Central memory CD4-positive, alpha-beta T cell (primary cell): ENCODE results near the gene GRB2.
A peak's percentile ranks its signal among the peaks of the same experiment; 100 is the strongest.

Source experiments
- DNase-seq: peaks from one replicate; pipeline ENCODE4 v3.0.0; 2022

The GRB2 gene

DNA sequence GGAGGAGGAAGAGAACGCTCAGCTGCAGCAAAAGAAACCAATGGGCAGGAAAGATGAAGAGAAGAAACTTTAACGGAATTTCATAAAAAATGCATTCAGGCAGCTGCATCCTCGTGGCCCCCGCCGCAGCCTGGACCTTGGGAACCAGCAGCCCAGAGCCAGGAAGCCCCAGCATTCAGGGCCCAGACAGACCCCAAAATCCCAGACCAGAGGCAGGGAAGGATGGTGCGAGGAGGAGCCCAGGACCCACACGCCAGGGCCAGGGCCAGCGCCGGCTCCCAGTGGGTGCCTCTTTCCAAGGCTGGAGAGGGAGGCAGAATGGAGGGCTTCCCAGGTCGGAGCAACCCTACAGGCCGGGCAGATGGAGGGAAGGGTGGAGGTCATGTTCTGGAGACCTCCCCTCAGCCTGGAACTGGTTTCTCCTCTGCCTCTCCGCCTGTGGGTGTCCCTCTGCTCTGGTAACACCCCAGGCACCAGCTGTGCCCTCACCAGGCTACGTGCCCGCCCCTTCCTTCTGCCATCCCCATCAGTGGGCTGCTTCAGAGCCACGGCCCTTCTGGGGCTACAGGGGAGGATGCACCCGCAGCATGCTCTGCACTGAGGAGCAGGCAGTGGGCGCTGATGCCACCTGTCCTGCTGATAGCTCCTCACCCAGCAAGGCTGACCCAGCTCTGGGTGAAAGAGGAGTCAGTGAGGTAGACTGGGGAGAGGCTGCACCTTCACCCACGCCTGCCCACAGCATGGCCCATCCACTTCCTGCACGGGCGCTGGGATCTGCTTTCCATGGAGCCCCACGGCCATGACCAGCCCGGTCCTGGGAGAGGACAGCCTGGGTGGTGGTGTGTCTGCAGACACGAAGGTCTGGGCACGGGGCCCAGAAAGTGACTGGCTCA, 133.3 kb downstream of the GRB2 start:
- DNase-seq: no peak

DNA sequence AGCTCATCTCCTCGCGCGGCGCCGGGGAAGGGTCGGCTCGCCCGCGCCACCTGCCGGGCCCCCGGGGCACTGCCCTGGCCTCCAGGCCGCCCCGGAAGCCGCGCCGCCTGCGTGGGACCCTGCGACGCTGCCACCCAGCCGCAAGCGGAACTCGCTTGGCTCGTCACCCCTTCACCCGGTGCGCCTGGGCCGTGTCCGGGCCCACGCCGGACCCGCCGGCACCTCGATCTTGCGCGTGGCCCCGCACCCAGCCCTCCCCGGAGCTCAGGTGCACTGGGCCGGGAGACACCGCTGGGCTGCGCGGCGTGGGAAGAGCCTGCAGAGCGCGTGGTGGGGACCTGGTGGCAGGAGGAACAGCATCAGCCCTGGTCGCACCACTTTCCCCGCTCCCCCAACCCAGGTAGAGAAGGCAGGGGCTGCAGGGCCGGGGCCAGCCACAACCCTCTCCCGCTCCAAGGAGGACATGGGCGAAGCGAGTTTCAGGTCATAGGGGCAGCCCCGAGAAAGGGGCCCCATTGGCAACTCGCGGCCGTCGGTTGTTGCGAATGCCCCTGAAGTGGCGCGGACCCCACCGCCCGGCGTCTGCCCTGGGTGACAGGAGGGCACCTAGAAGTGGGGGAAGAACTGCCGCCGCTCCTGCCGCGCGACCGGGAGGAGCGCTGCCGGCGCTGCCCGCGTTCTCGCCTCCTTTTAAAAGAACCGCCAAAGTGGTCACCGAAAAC, 134.1 kb downstream of the GRB2 start:
- peak; percentile 90 for DNase-seq

DNA sequence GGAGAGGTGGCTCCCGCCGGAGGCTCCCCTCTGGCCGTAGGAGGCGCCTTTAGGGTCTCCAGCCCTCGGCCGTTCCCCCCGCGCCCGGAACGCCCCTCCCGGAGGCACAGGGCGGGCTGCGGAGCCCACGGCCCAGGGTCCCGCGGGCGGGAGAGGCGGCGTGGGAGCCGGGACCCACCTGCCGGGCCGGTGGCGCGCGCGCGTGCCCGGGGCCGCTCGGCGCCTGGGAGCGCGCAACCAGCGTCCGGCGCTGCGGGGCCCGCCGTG, 134.6 kb downstream of the GRB2 start, which contains the start of gene MIF4GD:
MIF4GD (minus strand) TSS at position 266 of the 267 bp plus-strand sequence. CDS start 1,036 bp downstream, outside the sequence.
- no peak for DNase-seq

DNA sequence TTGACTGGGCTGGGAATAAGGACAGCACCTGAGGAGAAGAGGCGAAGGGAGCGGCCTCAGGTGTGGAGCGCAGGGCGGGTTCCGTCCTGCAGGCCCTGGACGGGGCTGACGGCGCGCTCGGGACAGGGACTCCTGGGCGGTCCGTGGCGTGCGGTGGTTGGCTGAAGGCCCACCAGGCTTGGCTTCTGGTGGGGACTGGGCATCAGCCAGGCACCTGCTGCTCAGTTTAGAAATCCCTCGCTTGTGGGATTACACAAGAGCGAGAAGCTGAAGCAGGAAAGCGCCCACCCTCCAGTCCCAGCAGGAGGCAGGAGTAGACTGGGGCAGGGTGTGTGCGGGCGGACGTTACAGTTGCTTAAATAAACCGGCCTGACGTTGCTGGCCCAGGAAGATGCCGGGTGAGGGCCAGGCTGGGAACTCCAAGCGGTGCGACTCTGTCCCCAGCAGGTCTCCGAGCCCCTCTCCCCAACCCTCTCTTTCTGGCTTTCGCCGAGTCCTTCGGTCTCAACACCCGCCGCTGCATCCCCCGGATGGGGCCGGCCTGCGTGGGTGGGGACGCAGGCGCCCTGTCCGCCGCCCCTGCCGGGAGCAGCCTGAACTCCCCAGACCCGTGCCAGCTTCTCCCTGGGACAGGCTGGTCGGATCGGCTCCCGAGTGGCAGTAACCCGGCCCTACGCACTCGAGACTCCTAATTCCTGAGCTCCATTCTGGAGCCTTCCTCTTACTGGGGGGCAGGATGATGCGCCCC, 135.1 kb downstream of the GRB2 start:
- peak; percentile 40 for DNase-seq

DNA sequence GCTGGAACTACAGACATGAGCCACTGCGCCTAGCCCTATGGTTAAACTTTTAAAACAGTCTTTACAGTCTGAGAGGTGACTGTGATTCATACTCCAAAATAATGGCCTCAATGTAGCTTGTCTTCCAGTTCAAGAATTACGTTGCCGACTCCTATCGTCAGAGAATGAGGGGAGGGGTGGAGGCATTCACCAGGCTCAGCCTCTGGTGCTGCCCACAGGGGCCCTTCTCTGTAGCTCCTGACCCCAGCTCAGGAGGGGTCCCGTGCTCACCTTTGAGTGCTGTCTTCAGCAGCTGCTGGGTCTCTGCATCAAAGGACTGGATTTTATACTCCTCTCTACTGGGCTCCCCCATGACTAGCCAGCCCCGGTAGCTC, 135.6 kb downstream of the GRB2 start:
- DNase-seq: no peak
